ENCODE data around the gene NHSL2.

DNA sequence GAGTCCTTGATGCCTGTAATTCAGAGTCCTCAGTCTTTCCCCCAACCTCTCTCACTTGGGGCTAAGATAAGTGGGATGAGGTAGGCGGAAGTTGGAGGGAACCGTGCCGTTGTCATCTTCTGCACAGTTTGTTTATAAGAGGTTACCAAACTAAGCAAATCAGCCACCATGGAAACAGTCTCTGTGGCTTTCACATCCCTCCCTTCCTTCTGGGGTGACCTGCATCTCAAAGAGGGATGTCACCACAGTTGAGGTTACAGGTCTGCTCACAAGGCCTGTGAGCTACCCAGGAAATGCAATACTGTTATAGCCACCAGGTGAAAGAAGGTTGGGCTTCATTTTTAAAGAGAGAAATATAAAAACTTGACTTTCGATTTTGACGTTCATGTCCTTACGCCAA, 194.8 kb downstream of the NHSL2 start:
- TF ChIP-seq CTCF (conservative IDR thresholded peaks at IDR 0.05), result no peak
- TF ChIP-seq EZH2 (IDR thresholded peaks at IDR 0.05; ENCODE audit: low read depth), result no peak

Data from PC-9 (cell line).